B cell (primary cell): ENCODE measurements around the gene NUMA1.

Experiments used
- CTCF ChIP-seq: fragments of 200-600 bp; IDR thresholded peaks from one replicate; pipeline ENCODE4 v1.8.0; 2022; ENCODE audit warnings: antibody characterized with exemption, mild to moderate bottlenecking
- EZH2 ChIP-seq: IDR thresholded peaks from 2 replicates; pipeline ENCODE4 v1.6.1; 2012; ENCODE audit warnings: borderline replicate concordance, low read depth, mild to moderate bottlenecking, moderate library complexity, low read length; ENCODE audit not compliant: insufficient read depth, poor library complexity, severe bottlenecking

DNA sequence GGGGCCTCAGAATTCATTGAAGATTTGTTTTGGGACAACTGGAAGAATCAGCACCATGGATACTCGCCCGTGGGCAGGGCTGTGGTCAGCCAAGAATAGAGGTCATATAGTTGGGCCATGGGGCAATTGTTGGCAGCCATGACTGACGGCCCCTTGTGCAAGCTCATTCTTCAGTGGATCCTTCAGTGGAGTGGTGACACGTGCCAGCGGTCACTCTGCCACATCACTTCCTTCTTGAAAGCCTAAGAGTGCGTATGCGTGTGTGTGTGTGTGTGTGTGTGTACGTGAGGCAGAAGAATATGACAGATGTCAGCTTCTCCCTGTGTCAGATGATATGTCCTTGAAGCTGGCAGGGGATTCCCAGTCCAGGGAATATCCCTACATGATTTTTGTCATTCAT is 83.4 kb downstream of the NUMA1 start:
- no peak for TF ChIP-seq CTCF
- TF ChIP-seq EZH2, result no peak
